ENCODE measurements around the gene LTB.

Gene LTB

DNA sequence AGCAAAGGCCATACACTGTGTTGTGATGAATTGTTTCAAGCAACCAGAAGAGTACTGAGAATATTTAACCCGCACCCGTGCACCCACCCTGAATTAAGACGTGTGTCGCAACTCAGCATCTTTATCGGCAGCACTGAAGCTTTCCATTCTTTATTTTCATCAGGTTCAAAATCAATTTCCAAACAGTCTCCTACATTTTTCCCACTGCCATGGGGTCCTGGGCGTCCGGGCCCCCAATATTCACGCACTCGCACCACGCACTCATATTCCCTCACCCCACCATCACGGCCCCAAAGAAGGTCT is 1.8 kb downstream of the LTB start:
- Histone ChIP-seq H3K27ac (peak overlapping the region; percentile 61 to 88 (median 83); a peak in 18 of 22 replicates), H3K4me1 (peaks cover 81 to 95% (median 83%) of the 10 kb centered on the region in 10 experiments), H3K4me2 (peak overlapping the region; percentile 90 to 100 (median 96)), H3K4me3 (peak overlapping the region; percentile 69 to 81 (median 76); a peak in 18 of 20 replicates), H4K20me1 (peaks cover 0 to 31% (median 17%) of the 10 kb centered on the region in 11 experiments; a peak in 15 of 22 replicates), H3K36me3 (peaks cover 18 to 28% (median 26%) of the 10 kb centered on the region in 11 experiments), H3K27me3 (no peaks in the 10 kb centered on the region), H3K9ac (peak overlapping the region; percentile 80 to 89 (median 86); a peak in 21 of 22 replicates), H3K9me3 (replicated peaks in 1 of 11) (no peaks in the 10 kb centered on the region)
- peak in 4 of 11 experiments; percentile 21 to 79 (median 30); a peak in 3 of 22 replicates for TF ChIP-seq Cebpa-rat (IDR thresholded peaks at IDR 0.05)

- no peaks in the 10 kb centered on the region for H3K27me3 ChIP-seq
These were observed 2.4 kb downstream of the LTB start for GRCh38 chr6:31579546-31580437.

GRCh38 chr6:31579119-31579505 is 3.1 kb downstream of the LTB start:
- H3K9ac ChIP-seq: no peak overlapping the region
- peaks cover 18 to 28% (median 26%) of the 10 kb centered on the region in 11 experiments for H3K36me3 ChIP-seq
- no peak for TF ChIP-seq Cebpa-rat (IDR thresholded peaks at IDR 0.05)
- no peak overlapping the region for H3K27ac ChIP-seq
- no peaks in the 10 kb centered on the region for H3K9me3 ChIP-seq (replicated peaks in 1 of 11)
- H3K27me3 ChIP-seq: no peaks in the 10 kb centered on the region
- H4K20me1 ChIP-seq: peaks cover 0 to 31% (median 17%) of the 10 kb centered on the region in 11 experiments; a peak in 15 of 22 replicates
- no peak overlapping the region for H3K4me3 ChIP-seq
- H3K4me1 ChIP-seq: peaks cover 80 to 95% (median 86%) of the 10 kb centered on the region in 10 experiments
- H3K4me2 ChIP-seq: peak overlapping the region; percentile 90 to 100 (median 96); a peak in 20 of 22 replicates

More at GRCh38 chr6:31579546-31580437, 2.4 kb downstream of the LTB start:
- Histone ChIP-seq H3K36me3 (peaks cover 18 to 28% (median 26%) of the 10 kb centered on the region in 11 experiments), H3K4me1 (peaks cover 80 to 95% (median 82%) of the 10 kb centered on the region in 10 experiments), H3K27ac (peak overlapping the region in 8 of 11 experiments; percentile 2 to 88 (median 83); a peak in 11 of 22 replicates), H3K4me2 (peak overlapping the region; percentile 90 to 100 (median 96)), H4K20me1 (peaks cover 0 to 31% (median 17%) of the 10 kb centered on the region in 11 experiments; a peak in 15 of 22 replicates), H3K9ac (peak overlapping the region in 2 of 11 experiments; percentile 87 to 89; a peak in 3 of 22 replicates), H3K4me3 (peak overlapping the region in 2 of 10 experiments; percentile 70 to 73; a peak in 1 of 20 replicates), H3K9me3 (replicated peaks in 1 of 11) (no peaks in the 10 kb centered on the region)
- TF ChIP-seq Cebpa-rat (IDR thresholded peaks at IDR 0.05): no peak

DNA sequence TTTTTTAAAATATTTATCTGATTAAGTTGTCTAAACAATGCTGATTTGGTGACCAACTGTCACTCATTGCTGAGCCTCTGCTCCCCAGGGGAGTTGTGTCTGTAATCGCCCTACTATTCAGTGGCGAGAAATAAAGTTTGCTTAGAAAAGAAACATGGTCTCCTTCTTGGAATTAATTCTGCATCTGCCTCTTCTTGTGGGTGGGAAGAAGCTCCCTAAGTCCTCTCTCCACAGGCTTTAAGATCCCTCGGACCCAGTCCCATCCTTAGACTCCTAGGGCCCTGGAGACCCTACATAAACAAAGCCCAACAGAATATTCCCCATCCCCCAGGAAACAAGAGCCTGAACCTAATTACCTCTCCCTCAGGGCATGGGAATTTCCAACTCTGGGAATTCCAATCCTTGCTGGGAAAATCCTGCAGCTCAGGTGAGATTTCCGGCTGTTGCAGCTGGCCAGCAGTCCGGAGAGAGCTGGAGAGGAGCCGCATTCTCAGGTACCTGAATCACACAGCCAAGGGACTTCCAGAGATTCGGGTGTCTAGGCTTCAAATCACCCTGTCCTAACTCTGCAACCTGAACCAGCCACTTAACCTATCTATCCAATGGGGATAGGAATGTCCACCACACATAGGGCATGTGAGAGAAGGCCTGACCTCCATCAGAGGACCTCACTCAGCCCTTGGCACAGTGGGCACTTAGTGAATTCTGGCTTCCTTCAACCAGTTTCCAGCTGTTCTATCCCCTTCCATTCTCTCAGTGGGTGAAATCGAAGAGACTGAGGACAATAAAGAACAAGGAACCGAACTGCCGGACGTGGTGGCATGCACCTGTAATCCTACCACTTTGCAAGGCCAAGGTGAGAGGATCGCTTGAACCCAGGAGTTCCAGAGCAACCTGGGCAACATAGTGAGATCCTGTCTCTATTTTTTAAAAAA is 3.8 kb downstream of the LTB start:
- H3K9me3 ChIP-seq (replicated peaks in 1 of 11): no peaks in the 10 kb centered on the region
- H3K4me2 ChIP-seq: peak overlapping the region; percentile 90 to 100 (median 96)
- peak overlapping the region in 8 of 10 experiments; percentile 79 to 89 (median 86); a peak in 13 of 20 replicates for H3K4me3 ChIP-seq
- TF ChIP-seq Cebpa-rat (IDR thresholded peaks at IDR 0.05): no peak
- peak overlapping the region in 6 of 11 experiments; percentile 84 to 94 (median 86); a peak in 6 of 22 replicates for H3K9ac ChIP-seq
- H4K20me1 ChIP-seq: peaks cover 0 to 31% (median 17%) of the 10 kb centered on the region in 11 experiments; a peak in 15 of 22 replicates
- peak overlapping the region in 2 of 11 experiments; percentile 90 to 93; a peak in 1 of 22 replicates for H3K27ac ChIP-seq
- no peaks in the 10 kb centered on the region for H3K27me3 ChIP-seq
- peaks cover 18 to 28% (median 26%) of the 10 kb centered on the region in 11 experiments for H3K36me3 ChIP-seq
- H3K4me1 ChIP-seq: peaks cover 80 to 96% (median 91%) of the 10 kb centered on the region in 10 experiments

DNA sequence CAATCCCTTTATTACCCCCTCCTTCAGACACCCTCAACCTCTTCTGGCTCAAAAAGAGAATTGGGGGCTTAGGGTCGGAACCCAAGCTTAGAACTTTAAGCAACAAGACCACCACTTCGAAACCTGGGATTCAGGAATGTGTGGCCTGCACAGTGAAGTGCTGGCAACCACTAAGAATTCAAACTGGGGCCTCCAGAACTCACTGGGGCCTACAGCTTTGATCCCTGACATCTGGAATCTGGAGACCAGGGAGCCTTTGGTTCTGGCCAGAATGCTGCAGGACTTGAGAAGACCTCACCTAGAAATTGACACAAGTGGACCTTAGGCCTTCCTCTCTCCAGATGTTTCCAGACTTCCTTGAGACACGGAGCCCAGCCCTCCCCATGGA is 4.7 kb downstream of the LTB start:
- peak overlapping the region; percentile 82 to 94 (median 87); a peak in 19 of 22 replicates for H3K9ac ChIP-seq
- no peaks in the 10 kb centered on the region for H3K27me3 ChIP-seq
- peaks cover 18 to 28% (median 26%) of the 10 kb centered on the region in 11 experiments for H3K36me3 ChIP-seq
- H3K9me3 ChIP-seq (replicated peaks in 1 of 11): no peaks in the 10 kb centered on the region
- peak overlapping the region; percentile 71 to 89 (median 85); a peak in 19 of 20 replicates for H3K4me3 ChIP-seq
- peak overlapping the region in 7 of 11 experiments; percentile 83 to 93 (median 90); a peak in 11 of 22 replicates for H3K27ac ChIP-seq
- H3K4me1 ChIP-seq: peaks cover 78 to 97% (median 93%) of the 10 kb centered on the region in 10 experiments
- H3K4me2 ChIP-seq: peak overlapping the region; percentile 90 to 100 (median 96)
- TF ChIP-seq Cebpa-rat (IDR thresholded peaks at IDR 0.05): no peak
- peaks cover 0 to 31% (median 17%) of the 10 kb centered on the region in 11 experiments; a peak in 15 of 22 replicates for H4K20me1 ChIP-seq

DNA sequence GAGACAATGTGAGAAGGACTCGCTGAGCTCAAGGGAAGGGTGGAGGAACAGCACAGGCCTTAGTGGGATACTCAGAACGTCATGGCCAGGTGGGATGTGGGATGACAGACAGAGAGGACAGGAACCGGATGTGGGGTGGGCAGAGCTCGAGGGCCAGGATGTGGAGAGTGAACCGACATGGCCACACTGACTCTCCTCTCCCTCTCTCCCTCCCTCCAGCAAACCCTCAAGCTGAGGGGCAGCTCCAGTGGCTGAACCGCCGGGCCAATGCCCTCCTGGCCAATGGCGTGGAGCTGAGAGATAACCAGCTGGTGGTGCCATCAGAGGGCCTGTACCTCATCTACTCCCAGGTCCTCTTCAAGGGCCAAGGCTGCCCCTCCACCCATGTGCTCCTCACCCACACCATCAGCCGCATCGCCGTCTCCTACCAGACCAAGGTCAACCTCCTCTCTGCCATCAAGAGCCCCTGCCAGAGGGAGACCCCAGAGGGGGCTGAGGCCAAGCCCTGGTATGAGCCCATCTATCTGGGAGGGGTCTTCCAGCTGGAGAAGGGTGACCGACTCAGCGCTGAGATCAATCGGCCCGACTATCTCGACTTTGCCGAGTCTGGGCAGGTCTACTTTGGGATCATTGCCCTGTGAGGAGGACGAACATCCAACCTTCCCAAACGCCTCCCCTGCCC is 5.2 kb downstream of the LTB start:
- peaks cover 0 to 31% (median 17%) of the 10 kb centered on the region in 11 experiments; a peak in 15 of 22 replicates for H4K20me1 ChIP-seq
- peak overlapping the region; percentile 82 to 94 (median 87) for H3K9ac ChIP-seq
- H3K27ac ChIP-seq: peak overlapping the region in 10 of 11 experiments; percentile 74 to 93 (median 86); a peak in 19 of 22 replicates
- peak overlapping the region; percentile 71 to 89 (median 85) for H3K4me3 ChIP-seq
- H3K4me1 ChIP-seq: peaks cover 78 to 97% (median 93%) of the 10 kb centered on the region in 10 experiments
- H3K27me3 ChIP-seq: no peaks in the 10 kb centered on the region
- no peak for TF ChIP-seq Cebpa-rat (IDR thresholded peaks at IDR 0.05)
- no peaks in the 10 kb centered on the region for H3K9me3 ChIP-seq (replicated peaks in 1 of 11)
- H3K36me3 ChIP-seq: peaks cover 18 to 28% (median 26%) of the 10 kb centered on the region in 11 experiments
- H3K4me2 ChIP-seq: peak overlapping the region; percentile 90 to 100 (median 96)

GRCh38 chr6:31575952-31576685 is 6.1 kb downstream of the LTB start:
- Histone ChIP-seq H3K4me1 (peaks cover 82 to 97% (median 94%) of the 10 kb centered on the region in 10 experiments), H4K20me1 (peaks cover 0 to 31% (median 17%) of the 10 kb centered on the region in 11 experiments; a peak in 15 of 22 replicates), H3K4me3 (peak overlapping the region; percentile 71 to 89 (median 85)), H3K36me3 (peaks cover 18 to 28% (median 26%) of the 10 kb centered on the region in 11 experiments), H3K27ac (peak overlapping the region; percentile 35 to 93 (median 86); a peak in 21 of 22 replicates), H3K4me2 (peak overlapping the region; percentile 90 to 100 (median 96)), H3K27me3 (no peaks in the 10 kb centered on the region), H3K9me3 (replicated peaks in 1 of 11) (no peaks in the 10 kb centered on the region), H3K9ac (peak overlapping the region; percentile 82 to 94 (median 87))
- TF ChIP-seq Cebpa-rat (IDR thresholded peaks at IDR 0.05): no peak

All from BLaER1 treated with 17β-estradiol and CSF1 and Interleukin-3, amounts not matched to agents 10 nM and 100 nM (cell line).